Jurkat, Clone E6-1 (cell line): ENCODE measurements around the gene P3R3URF. TPM values are rescaled to one million over a fixed set of nuclear protein-coding genes. Genes with fewer than 3 reads are reported as not detected.
"Not testable (repeated sequence)": the region's sequence is repeated elsewhere in the genome, so short reads cannot be mapped to it uniquely, and the experiment has no call there.

Source experiments
- DNase-seq: peaks from one replicate; pipeline ENCODE4 v3.0.0-alpha.2; 2011; ENCODE audit warnings: low read depth, low spot score
- H3K4me3 ChIP-seq: 2 replicates; pipeline ENCODE4 v1.5.1; 2011; ENCODE audit warnings: mild to moderate bottlenecking, low read length, control low read depth, moderate library complexity
- polyA plus RNA-seq: library from polyadenylated mRNA; unstranded; fragments of >200 nt; gene quantifications from one replicate; pipeline ENCODE4 v1.2.1, GENCODE V29; 2012; ENCODE audit warnings: missing spikeins; ENCODE audit not compliant: insufficient read length, insufficient read depth

The P3R3URF gene
- polyA plus RNA-seq, result not detected

DNA sequence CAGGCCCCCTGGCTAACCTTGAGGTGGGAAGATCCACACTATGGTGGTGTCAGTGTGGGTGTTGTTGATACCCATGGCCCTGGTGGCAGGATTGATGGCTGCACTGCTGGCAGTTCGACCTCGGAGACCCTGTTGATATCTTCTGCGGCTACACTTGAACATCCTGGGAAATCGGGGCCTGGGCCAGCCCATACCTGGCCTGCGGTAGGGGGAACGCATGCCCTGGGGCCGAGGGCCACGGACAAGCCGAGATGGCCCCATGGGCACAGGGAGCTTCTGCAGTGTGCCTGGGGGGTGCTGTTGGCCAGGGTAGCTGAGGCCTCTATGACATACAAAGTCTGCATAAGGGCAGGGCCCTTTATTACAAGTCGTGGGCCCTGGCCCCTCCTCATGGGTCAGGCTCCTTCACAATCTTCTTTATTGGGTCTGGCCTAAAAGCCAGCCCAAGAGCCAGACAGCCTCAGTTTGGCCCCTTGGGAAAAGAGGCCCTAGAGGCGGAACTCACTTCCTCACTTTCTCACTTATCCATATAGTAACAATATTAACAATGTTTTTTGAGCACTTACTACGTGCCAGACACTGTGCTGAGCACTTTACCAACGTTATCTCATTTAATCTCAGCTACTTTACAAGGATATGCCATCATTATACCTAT is at the start of gene P3R3URF:
TSS of gene P3R3URF (minus strand) at position 278 of the 655 bp plus-strand sequence. CDS start at position 261, 17 bp downstream.
- DNase-seq, result no peak
- H3K4me3 ChIP-seq, result no peak within 1 kb of the TSS

DNA sequence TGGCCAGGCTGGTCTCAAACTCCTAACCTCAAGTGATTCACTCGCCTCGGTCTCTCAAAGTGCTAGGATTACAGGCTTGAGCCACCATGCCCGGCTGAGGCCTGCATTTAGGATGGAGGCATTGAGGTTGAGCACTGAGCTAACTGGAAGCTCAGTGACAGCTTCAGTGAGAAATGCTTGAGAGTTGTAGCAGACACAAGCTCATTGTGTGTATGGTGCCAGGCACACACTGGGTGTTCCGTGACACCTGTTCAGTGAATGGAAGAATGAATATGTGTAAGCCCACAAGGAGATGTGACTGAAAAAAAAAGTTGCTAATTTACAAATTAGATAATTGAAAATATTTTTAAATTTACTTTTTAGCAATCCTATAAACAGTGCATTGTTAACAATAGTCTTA is 48.7 kb upstream of the P3R3URF start:
- no peak for DNase-seq
- no peak overlapping the region for H3K4me3 ChIP-seq

DNA sequence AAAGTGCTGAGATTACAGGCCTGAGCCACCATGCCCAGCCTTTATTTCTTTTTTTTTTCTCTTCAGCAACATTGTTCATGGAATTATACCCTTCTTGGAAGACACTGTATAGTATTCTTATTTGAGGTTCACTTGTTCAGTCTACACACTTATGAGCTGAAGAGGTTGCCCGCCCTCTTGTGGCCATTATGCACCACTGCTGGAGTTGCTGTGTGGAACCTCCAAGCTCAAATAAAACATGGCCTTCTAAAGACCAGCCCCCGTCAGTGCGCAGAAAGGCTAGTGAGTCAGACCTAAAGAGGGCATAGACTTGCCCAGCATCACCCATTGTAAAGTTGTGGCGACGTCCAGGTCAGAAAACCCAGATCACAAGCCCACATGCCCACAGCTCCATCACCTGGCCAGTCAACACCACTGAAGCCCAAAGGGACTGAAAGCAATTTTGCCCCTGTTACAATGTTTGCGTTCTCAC is 47.2 kb upstream of the P3R3URF start:
- DNase-seq, result peak; percentile 85
- H3K4me3 ChIP-seq, result no peak overlapping the region

DNA sequence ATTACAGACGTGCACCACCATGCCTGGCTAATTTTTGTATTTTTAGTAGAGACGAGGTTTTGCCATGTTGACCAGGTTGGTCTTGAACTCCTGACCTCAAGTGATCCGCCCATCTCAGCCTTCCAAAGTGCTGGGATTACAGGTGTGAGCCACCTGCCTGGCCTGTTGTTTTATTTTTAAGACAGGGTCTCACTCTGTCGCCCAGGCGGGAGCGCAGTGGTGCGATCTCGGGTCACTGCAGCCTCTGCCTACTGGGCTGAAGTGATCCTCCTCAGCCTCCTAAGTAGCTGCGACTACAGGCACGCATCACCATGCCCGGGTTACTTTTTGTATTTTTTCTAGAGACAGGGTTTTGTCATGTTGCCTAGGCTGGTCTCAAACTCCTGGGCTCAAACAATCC is 46.8 kb upstream of the P3R3URF start:
- not testable (repeated sequence) for H3K4me3 ChIP-seq, DNase-seq

DNA sequence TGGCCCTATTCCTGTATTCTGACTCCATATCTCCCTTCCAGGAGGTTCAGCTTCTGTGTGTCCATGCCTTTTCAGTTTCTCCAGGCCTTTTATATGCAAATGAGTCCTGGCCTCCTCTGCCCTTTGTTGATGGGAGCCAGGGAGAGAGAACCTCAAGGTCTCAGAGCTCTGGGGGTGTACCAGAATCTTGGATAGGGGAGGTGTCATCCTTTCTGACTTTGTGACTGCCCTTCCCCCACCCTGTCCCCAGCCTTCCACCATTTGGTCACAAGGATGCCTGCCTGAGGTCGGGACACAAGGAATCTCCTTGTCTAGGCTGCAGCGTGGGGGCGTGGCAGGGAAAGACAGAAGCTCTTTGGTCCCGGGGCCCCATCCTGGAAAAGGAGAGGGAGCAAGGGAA is 45.5 kb upstream of the P3R3URF start:
- no peak for DNase-seq

DNA sequence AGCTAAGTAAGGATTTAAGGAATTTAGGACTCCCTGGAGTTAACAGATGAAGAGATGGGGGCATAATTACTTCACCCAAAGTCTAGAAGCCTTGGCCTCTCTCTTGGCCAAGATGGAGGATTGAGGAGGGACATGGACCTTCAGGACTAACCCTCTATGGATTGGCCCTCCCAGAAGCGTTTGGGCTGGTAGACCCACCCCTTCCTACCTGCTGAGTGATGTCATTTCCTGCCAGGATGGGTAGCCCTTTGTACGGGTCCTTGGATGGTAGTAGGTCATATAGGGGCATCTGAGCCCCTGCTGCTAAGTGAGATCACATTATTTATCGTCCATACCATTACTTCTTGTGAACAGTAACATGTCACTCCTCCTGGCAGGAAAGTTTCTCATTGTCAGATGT is 44.5 kb upstream of the P3R3URF start:
- no peak overlapping the region for H3K4me3 ChIP-seq
- DNase-seq, result no peak

More for the DNA sequence above, 45.5 kb upstream of the P3R3URF start:
- no peak overlapping the region for H3K4me3 ChIP-seq

DNA sequence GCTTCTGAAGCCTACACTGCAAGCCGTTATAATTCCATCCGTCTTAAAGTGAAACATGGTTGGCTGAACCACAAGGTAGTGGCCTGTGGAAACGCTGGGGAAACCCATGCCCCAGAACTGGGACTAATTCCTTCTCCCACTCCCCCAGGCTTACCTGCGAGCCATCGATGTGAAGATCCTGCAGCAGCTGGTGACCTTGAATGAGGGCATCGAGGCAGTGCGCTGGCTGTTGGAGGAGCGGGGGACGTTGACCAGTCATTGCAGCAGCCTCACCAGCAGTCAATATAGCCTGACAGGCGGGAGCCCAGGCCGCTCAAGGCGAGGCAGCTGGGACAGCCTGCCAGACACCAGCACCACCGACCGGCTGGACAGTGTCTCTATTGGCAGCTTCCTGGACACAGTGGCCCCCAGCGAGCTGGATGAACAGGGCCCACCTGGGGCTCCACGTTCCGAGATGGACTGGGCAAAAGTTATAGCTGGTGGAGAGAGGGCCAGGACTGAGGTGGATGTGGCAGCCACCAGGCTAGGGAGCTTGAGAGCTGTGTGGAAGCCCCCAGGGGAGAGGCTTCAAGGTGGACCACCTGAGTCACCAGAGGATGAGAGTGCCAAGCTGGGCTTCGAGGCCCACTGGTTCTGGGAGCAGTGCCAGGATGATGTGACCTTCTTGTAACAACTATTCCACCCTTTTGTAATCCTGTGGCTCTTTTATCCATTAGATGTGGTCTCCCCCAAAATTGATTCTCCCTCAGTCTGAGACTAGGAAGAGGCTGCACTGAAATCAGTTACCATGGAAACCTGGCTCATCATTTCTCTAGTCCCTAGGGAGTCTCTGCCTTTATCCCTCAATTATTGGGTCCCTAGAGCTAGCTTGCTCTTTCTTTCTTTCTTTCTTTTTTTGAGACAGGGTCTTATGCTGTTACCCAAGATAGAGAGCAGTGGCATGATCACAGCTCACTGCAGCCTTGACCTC is 43.5 kb upstream of the P3R3URF start:
- no peak overlapping the region for H3K4me3 ChIP-seq
- DNase-seq, result no peak

DNA sequence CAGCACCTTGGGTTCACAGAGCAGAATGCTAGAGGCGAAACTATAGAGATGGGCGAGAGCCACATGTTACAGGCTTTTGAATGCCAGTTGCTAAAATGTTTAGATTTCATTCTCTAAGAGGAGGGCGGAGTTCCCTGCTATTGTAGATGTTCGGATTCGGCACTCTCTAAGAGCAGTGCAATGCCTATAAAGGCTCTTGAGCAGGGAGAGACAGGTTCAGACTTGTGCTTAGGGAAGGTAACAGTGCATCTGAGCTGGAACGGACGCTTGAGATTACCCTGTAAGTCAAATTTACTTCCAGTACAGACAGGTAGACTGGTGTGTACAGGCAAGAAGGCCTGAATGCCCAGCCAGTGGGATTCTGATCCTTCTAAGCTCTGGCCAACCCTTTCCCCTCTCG is 42.2 kb upstream of the P3R3URF start:
- no peak overlapping the region for H3K4me3 ChIP-seq
- no peak for DNase-seq

DNA sequence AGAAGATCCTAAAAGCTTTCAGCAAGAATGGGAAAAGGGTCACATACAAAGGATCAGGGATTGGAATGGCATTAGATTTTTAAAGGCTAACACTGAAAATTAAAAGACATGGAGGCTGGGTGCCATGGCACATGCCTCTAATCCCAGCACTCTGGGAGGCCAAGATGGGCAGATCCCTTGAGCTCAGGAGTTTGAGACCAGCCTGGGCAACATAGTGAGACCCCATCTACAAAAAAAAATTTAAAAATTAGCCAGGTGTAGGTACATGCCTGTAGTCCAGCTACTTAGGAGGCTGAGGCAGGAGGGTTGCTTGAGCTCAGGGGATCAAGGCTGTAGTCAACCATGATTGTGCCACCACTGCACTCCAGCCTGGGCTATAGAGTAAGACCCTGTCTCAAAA is 39.2 kb upstream of the P3R3URF start:
- H3K4me3 ChIP-seq, result no peak overlapping the region
- no peak for DNase-seq

DNA sequence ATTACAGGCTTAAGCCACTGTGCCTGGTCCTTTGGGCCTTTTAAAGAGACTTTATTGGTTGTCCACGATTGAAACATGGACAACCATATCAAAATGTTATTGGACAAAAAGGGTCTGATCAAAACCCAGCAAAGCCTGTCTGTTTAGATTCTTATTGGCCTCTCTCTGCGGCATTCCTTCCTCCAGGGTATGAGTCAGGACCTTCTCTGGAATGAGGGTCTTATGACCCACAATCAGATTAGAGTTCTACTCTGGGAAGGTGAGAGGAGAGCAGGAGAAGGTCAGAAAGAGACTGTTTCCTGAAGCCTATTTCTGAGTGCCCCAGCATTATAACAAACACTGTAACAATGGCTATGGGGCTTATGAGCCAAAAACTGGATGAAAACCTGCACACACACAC is 34.8 kb upstream of the P3R3URF start:
- no peak overlapping the region for H3K4me3 ChIP-seq
- DNase-seq, result no peak

DNA sequence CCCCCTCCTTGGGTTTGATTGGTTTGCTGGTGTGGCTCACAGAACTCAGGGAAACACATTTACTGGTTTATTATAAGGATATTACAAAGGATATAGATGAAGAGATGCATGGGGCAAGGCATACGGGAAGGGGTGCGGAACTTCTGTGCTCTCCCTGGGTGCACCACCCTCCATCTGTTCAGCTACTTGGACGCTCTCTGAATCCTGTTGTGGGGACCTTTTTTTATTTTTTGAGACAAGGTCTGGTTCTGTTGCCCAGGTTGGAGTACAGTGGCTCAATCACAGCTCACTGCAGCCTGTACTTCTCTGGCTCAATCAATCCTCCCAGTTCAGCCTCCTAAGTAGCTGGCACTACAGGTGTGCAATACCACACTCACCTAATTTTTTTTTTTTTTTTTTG is 34.3 kb upstream of the P3R3URF start:
- DNase-seq, result no peak
- H3K4me3 ChIP-seq, result no peak overlapping the region

DNA sequence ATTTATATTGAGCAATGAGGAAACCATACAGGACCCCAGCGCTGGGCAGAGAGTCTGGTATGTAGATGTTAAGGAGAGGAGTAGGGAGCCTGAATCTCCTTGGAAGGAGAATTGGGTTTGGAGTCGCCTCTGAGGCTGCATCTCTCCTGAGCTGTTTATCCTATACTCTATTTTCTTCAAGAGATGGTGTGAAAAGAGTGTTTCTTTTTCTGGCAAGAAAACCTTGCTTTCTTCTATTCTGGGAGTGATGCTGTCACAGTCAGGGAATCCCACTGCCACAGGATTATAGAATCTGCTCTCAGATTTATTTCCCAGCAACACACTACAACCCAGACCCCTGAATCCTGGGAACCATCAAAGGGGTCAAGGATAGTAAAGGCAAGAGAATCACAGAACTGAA is 30.1 kb upstream of the P3R3URF start:
- no peak overlapping the region for H3K4me3 ChIP-seq
- DNase-seq, result no peak

DNA sequence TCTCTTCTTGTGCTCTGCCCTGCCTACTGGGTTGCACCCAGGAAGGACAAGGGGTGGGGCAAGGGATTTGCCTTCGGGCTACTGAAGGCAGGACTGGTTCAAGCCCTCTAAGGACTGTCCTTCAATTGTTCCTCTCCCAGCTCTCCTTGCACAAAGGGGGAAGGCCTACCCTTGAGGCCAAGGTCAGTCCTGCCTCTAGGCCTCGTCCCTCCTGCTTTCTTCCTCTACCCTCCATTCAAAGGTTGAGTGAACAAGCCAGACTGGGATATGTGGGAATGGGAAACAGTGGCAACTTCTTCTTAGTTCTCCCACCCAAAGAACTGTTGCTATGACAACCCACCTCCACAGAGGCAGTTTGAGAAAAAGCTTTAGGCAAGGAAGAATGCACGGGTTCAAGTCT is 29.5 kb upstream of the P3R3URF start:
- DNase-seq, result no peak
- no peak overlapping the region for H3K4me3 ChIP-seq

DNA sequence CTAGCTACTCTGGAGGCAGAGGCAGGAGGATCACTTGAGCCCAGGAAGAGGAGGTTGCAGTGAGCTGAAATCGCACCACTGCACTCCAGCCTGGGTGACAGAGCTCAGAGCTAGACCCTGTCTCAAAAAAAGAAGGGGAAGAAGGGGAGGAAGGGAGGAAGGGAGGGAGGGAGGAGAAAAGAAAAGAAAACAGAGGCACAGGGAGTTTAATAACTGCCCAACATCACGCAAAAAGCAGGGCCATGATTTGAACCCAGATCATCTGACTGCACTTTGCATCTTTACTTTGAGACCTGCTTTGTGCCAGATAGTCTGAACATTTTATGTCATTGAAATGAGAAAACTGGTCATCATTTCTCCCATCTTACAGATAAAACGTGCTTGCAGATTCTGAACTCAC is 28.9 kb upstream of the P3R3URF start:
- DNase-seq, result no peak

DNA sequence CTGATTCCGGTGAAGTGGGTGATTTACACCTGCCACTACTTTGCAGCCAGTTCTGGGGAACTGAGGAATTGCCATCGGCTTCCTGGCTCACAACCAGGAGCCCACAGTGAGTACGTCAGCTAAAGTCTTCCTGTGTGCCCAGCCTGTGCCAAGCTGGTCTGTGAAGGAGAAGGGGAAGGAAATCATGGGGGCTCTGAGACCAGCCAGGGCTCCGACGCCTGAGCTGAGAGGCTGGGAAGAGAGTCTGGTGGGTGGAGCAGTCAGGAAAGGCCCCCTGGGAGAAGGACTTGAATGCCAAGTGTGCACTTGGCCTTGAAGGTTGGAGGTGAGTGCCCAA is 28.1 kb upstream of the P3R3URF start:
- no peak for DNase-seq
- H3K4me3 ChIP-seq, result no peak overlapping the region

More for the DNA sequence above, 28.9 kb upstream of the P3R3URF start:
- no peak overlapping the region for H3K4me3 ChIP-seq

DNA sequence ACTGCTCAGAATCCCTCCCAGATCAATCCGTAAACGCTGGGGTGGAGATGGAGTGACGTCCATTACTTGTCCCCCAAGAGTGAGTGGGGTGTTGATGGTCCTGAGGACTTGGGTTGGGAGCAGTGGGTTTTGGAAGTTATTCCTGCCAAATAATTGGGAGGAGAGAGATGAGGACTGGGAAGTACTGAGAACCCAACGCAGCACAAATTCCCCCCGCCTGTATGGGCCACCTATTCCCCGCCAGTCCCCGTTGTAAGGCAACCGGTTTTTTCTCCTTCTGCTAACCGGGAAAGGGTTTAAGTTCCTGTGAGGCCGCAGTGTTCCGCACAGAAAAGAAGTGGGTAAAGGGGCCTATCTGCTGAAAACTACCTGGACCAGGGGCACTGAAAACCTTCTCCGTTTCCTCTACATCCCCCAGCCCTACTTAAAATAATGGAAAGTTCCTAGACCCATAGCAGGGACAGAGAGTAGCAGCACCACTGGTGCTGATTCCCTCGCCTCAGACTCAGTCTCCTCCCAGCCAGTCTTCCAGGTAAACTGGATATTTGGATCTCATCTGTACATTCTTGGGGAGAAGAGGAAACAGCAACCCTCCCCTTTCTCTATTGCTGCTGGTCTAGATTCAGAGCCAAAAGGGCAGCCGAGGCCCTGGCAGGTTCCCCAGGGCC is 27.6 kb upstream of the P3R3URF start:
- no peak overlapping the region for H3K4me3 ChIP-seq
- no peak for DNase-seq

DNA sequence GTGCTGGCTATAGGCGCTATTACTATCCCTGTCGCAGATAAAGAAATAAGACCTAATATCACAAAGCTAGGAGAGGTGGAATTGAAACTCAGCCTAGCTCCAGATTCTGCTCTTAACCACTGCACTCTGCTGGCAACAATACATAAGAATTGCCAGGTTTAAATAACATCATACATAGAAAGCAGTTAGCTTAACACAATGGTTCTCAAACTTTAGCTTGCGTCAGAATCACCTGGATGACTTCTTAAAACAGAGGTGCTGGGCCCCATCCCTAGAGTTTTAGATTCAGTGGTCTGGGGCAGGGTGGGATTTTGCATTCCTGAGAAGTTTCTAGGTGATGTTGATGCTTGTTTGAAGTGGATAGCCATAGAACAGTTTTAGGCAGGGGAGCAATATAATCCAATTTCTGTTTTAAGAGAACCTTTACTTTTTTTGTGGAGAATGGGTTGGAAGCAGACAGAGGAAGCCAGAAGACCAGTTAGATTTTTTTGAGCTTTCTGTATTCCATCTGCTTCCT is 23.0 kb upstream of the P3R3URF start:
- peak overlapping the region; percentile 94 for H3K4me3 ChIP-seq
- no peak for DNase-seq

DNA sequence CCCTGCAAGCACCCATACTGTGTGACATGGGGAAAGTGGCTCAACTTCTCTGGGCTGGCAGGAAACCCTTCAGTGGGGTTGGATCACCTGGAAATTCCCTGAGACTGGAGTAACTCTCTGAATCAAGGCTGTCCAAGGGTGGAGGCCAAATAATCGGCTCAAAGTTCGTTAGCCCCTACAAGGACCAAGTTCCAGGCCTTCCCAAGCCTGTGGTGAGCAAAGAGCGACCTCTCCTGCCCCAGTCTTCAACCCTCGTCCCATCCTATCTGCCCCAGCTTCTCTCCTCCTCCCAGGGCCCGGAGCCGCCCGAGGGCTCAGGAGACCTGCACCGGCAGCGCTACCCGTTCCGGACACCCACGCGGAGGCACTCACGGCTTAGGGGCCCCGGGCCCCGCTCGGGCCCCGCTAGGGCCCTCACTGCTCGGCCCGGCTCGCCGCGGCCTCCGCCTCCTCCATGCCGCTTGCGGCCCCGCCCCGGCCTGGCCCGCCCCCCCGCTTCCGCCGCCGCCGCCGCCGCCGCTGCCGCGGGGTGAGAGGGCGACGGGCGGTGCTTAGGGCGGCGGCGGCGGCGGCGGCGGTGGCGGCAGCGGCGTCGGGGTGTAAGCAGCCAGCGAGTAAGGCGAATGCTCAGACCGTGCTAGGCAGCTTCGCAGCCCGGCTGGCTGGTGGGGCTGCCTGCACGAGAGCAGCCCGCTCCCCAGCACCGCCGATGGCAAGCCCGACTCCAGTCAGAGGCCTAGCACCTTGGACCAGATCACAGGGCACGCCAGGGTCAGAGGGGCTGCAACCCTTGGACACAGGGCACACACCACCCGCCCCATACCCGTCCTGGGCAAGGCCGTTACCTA is 21.9 kb upstream of the P3R3URF start, which contains the start of gene POMGNT1:
TSS of gene POMGNT1 (minus strand) at position 471 of the 848 bp plus-strand sequence. CDS start 613 bp downstream, outside the sequence.
- H3K4me3 ChIP-seq, result peak within 1 kb of the TSS; percentile 94
- no peak for DNase-seq

DNA sequence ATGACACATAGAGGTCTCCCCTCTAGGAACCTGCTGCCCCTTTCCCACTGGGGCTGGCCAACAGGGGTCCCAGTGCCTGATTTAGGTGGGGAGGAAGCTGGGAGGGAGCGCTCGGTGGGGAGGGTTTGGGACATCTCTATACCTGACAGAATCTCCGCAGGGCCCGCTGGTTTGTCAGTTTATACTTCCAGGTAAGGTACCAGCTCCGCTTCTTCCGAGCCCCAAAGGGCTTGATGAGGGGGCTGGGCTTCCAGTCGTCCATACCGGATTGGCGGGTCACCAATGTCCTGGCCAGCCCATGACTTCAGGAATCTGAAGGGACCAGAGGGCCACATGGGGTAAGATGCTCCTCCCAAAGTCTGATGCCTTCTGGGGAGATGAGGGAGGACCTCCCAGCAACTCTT is 21.3 kb upstream of the P3R3URF start:
- no peak for DNase-seq
- peak overlapping the region; percentile 61 for H3K4me3 ChIP-seq
